WTC11 (cell line): ENCODE data around the gene GPR26. TPM values are rescaled to one million over a fixed set of nuclear protein-coding genes. Genes with fewer than 3 reads are reported as not detected.

ENCODE experiments used
- ATAC-seq: fragments of 200-7000 bp; cut with Tn5 transposase; 2 replicates; pipeline ENCODE4 v1.10.0; 2021; ENCODE audit warnings: mild to moderate bottlenecking, moderate library complexity
- CTCF ChIA-PET: fragments of 300-600 bp; sonication (Branson Sonifier 250); formaldehyde crosslinking; loops from one replicate; lab custom pipeline; 2021; ENCODE audit warnings: antibody characterized with exemption; lab: Charles Lee
- POLR2A ChIA-PET: fragments of 350-600 bp; sonication (Branson Sonifier 250); formaldehyde crosslinking; loops from one replicate; lab custom pipeline; 2021; ENCODE audit warnings: antibody characterized with exemption; lab: Charles Lee
- DNase-seq: peaks from one replicate; pipeline ENCODE4 v3.0.0; 2021; ENCODE audit warnings: low spot score
- H3K27ac Mint-ChIP-seq: 2 replicates; pipeline ENCODE4 v1.8.0; 2021; ENCODE audit warnings: mixed read lengths
- H3K27me3 Mint-ChIP-seq: 2 replicates; pipeline ENCODE4 v1.8.0; 2021; ENCODE audit warnings: low read depth, mild to moderate bottlenecking, moderate library complexity, mixed read lengths
- H3K36me3 Mint-ChIP-seq: 2 replicates; pipeline ENCODE4 v1.8.0; 2021; ENCODE audit warnings: mixed read lengths
- H3K4me1 Mint-ChIP-seq: 2 replicates; pipeline ENCODE4 v1.8.0; 2022; ENCODE audit warnings: mixed read lengths
- H3K4me3 Mint-ChIP-seq: 2 replicates; pipeline ENCODE4 v1.8.0; 2021; ENCODE audit warnings: mild to moderate bottlenecking, moderate library complexity, mixed read lengths
- H3K9me3 Mint-ChIP-seq: 2 replicates; pipeline ENCODE4 v1.8.0; 2021; ENCODE audit warnings: mixed read lengths
- AFF4 ChIP-seq: sonication (generic); formaldehyde crosslinking; IDR thresholded peaks from 2 replicates; pipeline ENCODE4 v1.8.1; 2023; ENCODE audit warnings: mild to moderate bottlenecking, missing genetic modification reagents, borderline replicate concordance
- ATF2 ChIP-seq: sonication (generic); formaldehyde crosslinking; IDR thresholded peaks from 2 replicates; pipeline ENCODE4 v1.8.1; 2022; ENCODE audit warnings: low read depth, missing genetic modification reagents, borderline replicate concordance
- ATF3 ChIP-seq: sonication (generic); formaldehyde crosslinking; conservative IDR thresholded peaks from 2 replicates; pipeline ENCODE4 v1.8.1; 2022; ENCODE audit warnings: mild to moderate bottlenecking, missing genetic modification reagents
- CDX4 ChIP-seq: fragments of 250-450 bp; sonication (Bioruptor Pico); IDR thresholded peaks from 2 replicates; pipeline ENCODE4 v1.9.0; 2021; ENCODE audit warnings: moderate library complexity, mild to moderate bottlenecking, inconsistent platforms, borderline replicate concordance
- CTCF ChIP-seq: fragments of 200-600 bp; IDR thresholded peaks from 2 replicates; pipeline ENCODE4 v1.8.0; 2022; ENCODE audit warnings: antibody characterized with exemption
- ELF4 ChIP-seq: sonication (generic); formaldehyde crosslinking; IDR thresholded peaks from 2 replicates; pipeline ENCODE4 v1.8.1; 2022; ENCODE audit warnings: low read depth, mild to moderate bottlenecking, moderate library complexity, missing genetic modification reagents
- GTF2I ChIP-seq: fragments of 250-450 bp; sonication (Bioruptor Pico); conservative IDR thresholded peaks from 2 replicates; pipeline ENCODE4 v1.4.0; 2021; ENCODE audit warnings: mild to moderate bottlenecking
- HMGXB4 ChIP-seq: sonication (generic); formaldehyde crosslinking; IDR thresholded peaks from 2 replicates; pipeline ENCODE4 v1.8.1; 2023; ENCODE audit warnings: mild to moderate bottlenecking, moderate library complexity, missing genetic modification reagents
- JUN ChIP-seq: sonication (generic); formaldehyde crosslinking; IDR thresholded peaks from 2 replicates; pipeline ENCODE4 v1.8.0; 2023; ENCODE audit warnings: mild to moderate bottlenecking, missing genetic modification reagents
- MXD4 ChIP-seq: fragments of 250-450 bp; sonication (Bioruptor Pico); IDR thresholded peaks from 2 replicates; pipeline ENCODE4 v1.8.0; 2021; ENCODE audit warnings: mild to moderate bottlenecking, moderate library complexity, borderline replicate concordance
- NFYB ChIP-seq: sonication (generic); formaldehyde crosslinking; conservative IDR thresholded peaks from 2 replicates; pipeline ENCODE4 v1.8.0; 2022; ENCODE audit warnings: low read depth, missing genetic modification reagents
- PRDM15 ChIP-seq: sonication (generic); formaldehyde crosslinking; IDR thresholded peaks from 2 replicates; pipeline ENCODE4 v1.8.0; 2022; ENCODE audit warnings: missing genetic modification reagents
- PRRX2 ChIP-seq: fragments of 250-450 bp; sonication (Bioruptor Pico); IDR thresholded peaks from 2 replicates; pipeline ENCODE4 v1.8.0; 2021; ENCODE audit warnings: mild to moderate bottlenecking
- RORB ChIP-seq: fragments of 250-450 bp; sonication (Bioruptor Pico); IDR thresholded peaks from 2 replicates; pipeline ENCODE4 v1.9.0; 2021; ENCODE audit warnings: mild to moderate bottlenecking
- SMAD3 ChIP-seq: sonication (generic); formaldehyde crosslinking; IDR thresholded peaks from 2 replicates; pipeline ENCODE4 v1.8.0; 2022; ENCODE audit warnings: missing genetic modification reagents, mild to moderate bottlenecking, borderline replicate concordance
- TEAD1 ChIP-seq: sonication (generic); formaldehyde crosslinking; IDR thresholded peaks from 2 replicates; pipeline ENCODE4 v1.8.0; 2022; ENCODE audit warnings: mild to moderate bottlenecking, missing genetic modification reagents
- TP53 ChIP-seq: sonication (generic); formaldehyde crosslinking; IDR thresholded peaks from 2 replicates; pipeline ENCODE4 v1.8.1; 2023; ENCODE audit warnings: mild to moderate bottlenecking, missing genetic modification reagents
- ZMAT4 ChIP-seq: fragments of 250-450 bp; sonication (Bioruptor Pico); IDR thresholded peaks from 2 replicates; pipeline ENCODE4 v1.9.0; 2021; ENCODE audit warnings: mild to moderate bottlenecking
- ZNF219 ChIP-seq: sonication (generic); formaldehyde crosslinking; IDR thresholded peaks from 2 replicates; pipeline ENCODE4 v1.8.0; 2023; ENCODE audit warnings: missing genetic modification reagents, mild to moderate bottlenecking, borderline replicate concordance
- ZNF232 ChIP-seq: sonication (generic); formaldehyde crosslinking; IDR thresholded peaks from 2 replicates; pipeline ENCODE4 v1.8.0; 2022; ENCODE audit warnings: mild to moderate bottlenecking, missing genetic modification reagents
- total RNA-seq: library from RNA; stranded (reverse); gene quantifications from 3 replicates; pipeline ENCODE4 v1.2.3, GENCODE V29; 2021

The GPR26 gene
- total RNA-seq, 1 experiment from 2014 or later = 0.07 TPM

GRCh38 chr10:123624086-123624485, 42.1 kb upstream of the GPR26 start (continued):
- TF ChIP-seq ZNF232 (CRISPR knock-in tag) = no peak
- no peak for TF ChIP-seq TP53 (CRISPR knock-in tag)

GRCh38 chr10:123633106-123633505, 33.0 kb upstream of the GPR26 start:
- ChIA-PET CTCF (interaction anchor here (1.2 to 1.9 kb wide), 3 partner anchors 23 to 60 kb away, joined by 3 to 9 read pairs (median 3); no protein-coding TSS in a partner anchor), POLR2A (no interaction called here)
- no peaks in the 10 kb centered on the region for H3K36me3 Mint-ChIP-seq
- H3K9me3 Mint-ChIP-seq = no peaks in the 10 kb centered on the region
- no peaks in the 10 kb centered on the region; the same call in none of the 2 replicates for H3K27me3 Mint-ChIP-seq
- H3K27ac Mint-ChIP-seq = no peak overlapping the region
- no peak for ATAC-seq
- TF ChIP-seq ZNF232 (CRISPR knock-in tag) (no peak), RORB (CRISPR knock-in tag) (no peak), JUN (CRISPR knock-in tag) (no peak), CDX4 (CRISPR knock-in tag) (no peak), ATF3 (CRISPR knock-in tag) (no peak), MXD4 (CRISPR knock-in tag) (no peak), ZMAT4 (CRISPR knock-in tag) (no peak), SMAD3 (CRISPR knock-in tag) (no peak), HMGXB4 (CRISPR knock-in tag) (no peak), TEAD1 (CRISPR knock-in tag) (no peak), ATF2 (CRISPR knock-in tag) (no peak), ZNF219 (CRISPR knock-in tag) (no peak), CTCF (no peak), PRDM15 (CRISPR knock-in tag) (no peak), NFYB (CRISPR knock-in tag) (no peak), GTF2I (no peak), AFF4 (CRISPR knock-in tag) (no peak), PRRX2 (CRISPR knock-in tag) (no peak), ELF4 (CRISPR knock-in tag) (no peak)
- DNase-seq = no peak
- H3K4me3 Mint-ChIP-seq = no peak overlapping the region
- no peaks in the 10 kb centered on the region for H3K4me1 Mint-ChIP-seq
